ENCODE data around the gene DLG2. TPM values are rescaled to one million over a fixed set of nuclear protein-coding genes. Genes with fewer than 3 reads are reported as not detected.

DLG2 gene
- polyA plus RNA-seq, 1 experiment: 0.68 TPM

DNA sequence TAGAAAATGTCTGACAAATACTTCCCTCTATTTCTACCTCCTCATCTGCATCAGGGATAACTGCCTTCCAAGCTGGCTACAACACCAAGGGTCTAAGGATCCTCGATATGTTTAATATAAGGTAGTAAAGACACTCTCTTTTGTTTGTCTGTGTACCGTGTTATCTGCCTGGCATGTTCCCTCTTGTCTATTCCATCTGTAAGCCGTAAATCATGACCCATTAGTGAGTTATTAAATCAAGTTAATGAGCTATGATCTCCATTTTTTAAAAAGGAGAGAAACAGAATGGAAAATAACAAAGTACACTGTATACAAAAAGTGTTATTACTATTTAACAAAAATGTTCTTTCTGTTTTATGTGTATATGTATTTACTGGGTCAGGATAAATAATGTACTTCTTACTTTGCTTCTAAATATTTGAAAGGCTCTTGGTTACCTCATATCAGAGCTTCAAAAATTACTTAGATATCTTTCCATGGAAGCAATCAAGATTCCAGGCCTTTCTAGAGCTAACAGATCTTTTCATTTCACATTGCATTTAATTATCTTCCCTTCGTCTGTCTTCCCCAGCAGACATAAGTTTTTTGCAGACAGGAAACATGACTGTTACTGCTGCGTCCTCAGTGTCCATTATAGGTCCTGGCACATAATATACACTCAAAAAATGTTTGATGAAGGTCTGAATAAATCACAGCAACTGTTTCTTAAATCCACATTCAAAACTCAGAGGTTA is 1998.4 kb downstream of the DLG2 start:
- CTCF ChIA-PET: no interaction called here
- POLR2A ChIA-PET: no interaction called here
- Histone ChIP-seq H3K4me3 (ENCODE audit: low read depth, low read length) (no peak overlapping the region), H3K27ac (ENCODE audit: low read depth, low read length) (no peak overlapping the region), H3K9me3 (ENCODE audit: control insufficient read depth, insufficient read depth, low read length) (no peaks in the 10 kb centered on the region), H3K27me3 (ENCODE audit: control insufficient read depth, insufficient read depth, low read length) (no peaks in the 10 kb centered on the region)
- no peak for DNase-seq (ENCODE audit: low read depth, low spot score)
- TF ChIP-seq, protein P1, sequence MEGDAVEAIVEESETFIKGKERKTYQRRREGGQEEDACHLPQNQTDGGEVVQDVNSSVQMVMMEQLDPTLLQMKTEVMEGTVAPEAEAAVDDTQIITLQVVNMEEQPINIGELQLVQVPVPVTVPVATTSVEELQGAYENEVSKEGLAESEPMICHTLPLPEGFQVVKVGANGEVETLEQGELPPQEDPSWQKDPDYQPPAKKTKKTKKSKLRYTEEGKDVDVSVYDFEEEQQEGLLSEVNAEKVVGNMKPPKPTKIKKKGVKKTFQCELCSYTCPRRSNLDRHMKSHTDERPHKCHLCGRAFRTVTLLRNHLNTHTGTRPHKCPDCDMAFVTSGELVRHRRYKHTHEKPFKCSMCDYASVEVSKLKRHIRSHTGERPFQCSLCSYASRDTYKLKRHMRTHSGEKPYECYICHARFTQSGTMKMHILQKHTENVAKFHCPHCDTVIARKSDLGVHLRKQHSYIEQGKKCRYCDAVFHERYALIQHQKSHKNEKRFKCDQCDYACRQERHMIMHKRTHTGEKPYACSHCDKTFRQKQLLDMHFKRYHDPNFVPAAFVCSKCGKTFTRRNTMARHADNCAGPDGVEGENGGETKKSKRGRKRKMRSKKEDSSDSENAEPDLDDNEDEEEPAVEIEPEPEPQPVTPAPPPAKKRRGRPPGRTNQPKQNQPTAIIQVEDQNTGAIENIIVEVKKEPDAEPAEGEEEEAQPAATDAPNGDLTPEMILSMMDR (IDR thresholded peaks at IDR 0.05; ENCODE audit: low read depth, low read length): no peak

DNA sequence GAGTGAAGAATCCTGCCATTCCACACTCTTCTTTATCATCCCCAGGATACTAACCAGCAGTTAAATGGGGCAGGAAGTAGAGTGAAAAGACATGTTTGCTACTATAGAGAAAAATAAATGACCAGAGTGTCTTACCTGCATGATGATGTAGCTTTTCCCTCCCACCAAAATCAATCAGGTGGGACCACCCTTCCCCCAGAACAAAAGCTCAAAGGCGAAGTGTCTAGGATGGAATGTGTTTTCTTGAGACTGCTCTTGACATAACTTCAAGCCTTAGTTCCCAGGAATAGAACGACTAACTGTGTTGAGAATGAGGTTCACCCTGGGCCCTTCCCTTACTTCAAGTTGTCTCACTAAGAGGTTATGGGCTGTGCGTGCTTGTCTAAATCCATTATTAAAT is 2001.8 kb downstream of the DLG2 start:
- POLR2A ChIA-PET: no interaction called here
- Histone ChIP-seq H3K9me3 (ENCODE audit: control insufficient read depth, insufficient read depth, low read length) (no peaks in the 10 kb centered on the region), H3K4me3 (ENCODE audit: low read depth, low read length) (no peak overlapping the region), H3K27ac (ENCODE audit: low read depth, low read length) (no peak overlapping the region), H3K27me3 (ENCODE audit: control insufficient read depth, insufficient read depth, low read length) (no peaks in the 10 kb centered on the region)
- CTCF ChIA-PET: no interaction called here
- no peak for DNase-seq (ENCODE audit: low read depth, low spot score)
- TF ChIP-seq, protein P1 (IDR thresholded peaks at IDR 0.05; ENCODE audit: low read depth, low read length): no peak

DNA sequence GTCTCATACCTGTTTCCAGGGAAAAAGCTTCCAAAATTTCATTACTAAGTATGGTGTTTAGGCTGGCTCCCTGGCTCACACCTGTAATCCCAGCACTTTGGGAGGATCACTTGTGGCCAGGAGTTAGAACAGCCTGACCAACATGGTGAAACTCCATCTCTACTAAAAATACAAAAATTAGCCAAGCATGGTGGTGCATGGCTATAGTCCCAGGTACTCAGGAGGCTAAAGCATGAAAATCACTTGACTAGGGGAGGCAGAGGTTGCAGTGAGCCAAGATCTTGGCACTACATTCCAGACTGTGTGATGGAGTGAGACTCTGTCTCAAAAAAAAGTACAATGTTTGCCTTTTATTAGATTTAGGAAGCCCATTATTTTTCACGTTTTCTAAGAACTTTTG is 2009.5 kb downstream of the DLG2 start:
- TF ChIP-seq, protein P1 (IDR thresholded peaks at IDR 0.05; ENCODE audit: low read depth, low read length): no peak
- no peak for DNase-seq (ENCODE audit: low read depth, low spot score)
- Histone ChIP-seq H3K27ac (ENCODE audit: low read depth, low read length) (no peak overlapping the region), H3K27me3 (ENCODE audit: control insufficient read depth, insufficient read depth, low read length) (no peaks in the 10 kb centered on the region), H3K4me3 (ENCODE audit: low read depth, low read length) (no peak overlapping the region), H3K9me3 (ENCODE audit: control insufficient read depth, insufficient read depth, low read length) (no peaks in the 10 kb centered on the region)
- ChIA-PET CTCF (interaction anchor here (1.5 kb wide), 1 partner anchor 12 kb away, joined by 3 read pairs; no protein-coding TSS in a partner anchor), POLR2A (no interaction called here)

DNA sequence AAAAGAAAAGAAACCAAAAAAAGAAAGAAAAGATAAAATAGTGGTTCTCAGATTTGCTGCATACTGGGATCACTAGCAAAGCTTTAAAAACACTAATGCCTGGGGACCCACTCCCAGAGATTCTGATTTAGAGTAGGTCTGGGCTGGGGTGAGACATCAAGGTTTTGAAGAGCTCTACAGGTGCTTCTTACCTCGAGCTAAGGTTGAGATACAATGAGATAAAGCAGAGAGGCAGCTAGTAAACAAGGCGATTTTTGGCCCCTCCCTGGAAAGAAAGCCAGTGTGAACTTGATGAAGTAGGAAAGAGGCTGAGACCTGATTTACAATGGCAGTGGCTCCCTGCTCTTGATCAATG is 2013.4 kb downstream of the DLG2 start:
- ChIA-PET CTCF (no interaction called here), POLR2A (no interaction called here)
- Histone ChIP-seq H3K27ac (ENCODE audit: low read depth, low read length) (no peak overlapping the region), H3K9me3 (ENCODE audit: control insufficient read depth, insufficient read depth, low read length) (no peaks in the 10 kb centered on the region), H3K4me3 (ENCODE audit: low read depth, low read length) (no peak overlapping the region), H3K27me3 (ENCODE audit: control insufficient read depth, insufficient read depth, low read length) (no peaks in the 10 kb centered on the region)
- DNase-seq (ENCODE audit: low read depth, low spot score): no peak
- TF ChIP-seq, protein P1 (IDR thresholded peaks at IDR 0.05; ENCODE audit: low read depth, low read length): no peak

DNA sequence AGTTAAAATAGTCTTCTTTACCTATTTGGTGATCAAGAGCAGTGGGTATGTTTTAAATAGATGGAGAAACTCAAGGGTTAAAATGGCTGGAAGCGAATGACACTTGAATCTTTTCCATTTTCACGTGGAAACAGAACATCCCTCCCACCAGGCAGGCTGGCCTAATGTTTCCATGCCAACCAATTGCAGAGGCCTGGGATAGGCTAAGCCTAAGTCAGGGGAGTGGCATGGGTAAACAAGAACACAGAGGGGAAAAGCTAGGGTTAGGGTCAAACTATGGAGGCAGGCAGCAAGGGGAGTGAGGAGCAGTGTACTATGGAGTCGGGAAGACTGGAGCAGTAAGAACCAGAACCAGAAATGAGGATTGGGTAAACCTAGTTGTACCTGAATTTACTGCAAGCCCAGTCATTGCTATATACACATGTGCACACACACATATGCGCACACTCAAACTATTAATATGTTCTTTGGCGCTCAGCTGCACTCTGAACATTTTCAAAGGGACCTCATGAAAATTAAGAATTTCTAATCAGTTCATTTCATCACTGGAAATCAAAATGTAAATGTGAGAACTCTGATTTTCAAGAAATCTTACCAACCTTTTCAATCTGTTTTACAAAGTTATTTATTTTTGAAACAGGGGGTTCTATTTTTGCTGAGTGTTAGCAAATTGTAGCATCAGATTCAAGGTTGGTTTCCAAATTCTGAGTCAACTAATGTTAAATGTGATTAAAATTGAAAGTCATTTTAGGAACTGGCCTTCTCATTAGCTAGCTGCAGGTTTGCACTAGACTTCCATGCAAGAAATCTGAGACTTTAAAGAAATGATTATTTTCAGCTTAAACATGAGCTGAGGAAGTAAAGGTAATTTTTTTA is 2014.0 kb downstream of the DLG2 start:
- Histone ChIP-seq H3K27me3 (ENCODE audit: control insufficient read depth, insufficient read depth, low read length) (no peaks in the 10 kb centered on the region), H3K9me3 (ENCODE audit: control insufficient read depth, insufficient read depth, low read length) (no peaks in the 10 kb centered on the region), H3K4me3 (ENCODE audit: low read depth, low read length) (no peak overlapping the region), H3K27ac (ENCODE audit: low read depth, low read length) (no peak overlapping the region)
- POLR2A ChIA-PET: no interaction called here
- CTCF ChIA-PET: no interaction called here
- no peak for DNase-seq (ENCODE audit: low read depth, low spot score)
- TF ChIP-seq, protein P1 (IDR thresholded peaks at IDR 0.05; ENCODE audit: low read depth, low read length): no peak
